ENCODE data around the gene INSC. TPM values are rescaled to one million over a fixed set of nuclear protein-coding genes. Genes with fewer than 3 reads are reported as not detected.
"Not testable (repeated sequence)": the region's sequence is repeated elsewhere in the genome, so short reads cannot be mapped to it uniquely, and the experiment has no call there.

The INSC gene, protein sequence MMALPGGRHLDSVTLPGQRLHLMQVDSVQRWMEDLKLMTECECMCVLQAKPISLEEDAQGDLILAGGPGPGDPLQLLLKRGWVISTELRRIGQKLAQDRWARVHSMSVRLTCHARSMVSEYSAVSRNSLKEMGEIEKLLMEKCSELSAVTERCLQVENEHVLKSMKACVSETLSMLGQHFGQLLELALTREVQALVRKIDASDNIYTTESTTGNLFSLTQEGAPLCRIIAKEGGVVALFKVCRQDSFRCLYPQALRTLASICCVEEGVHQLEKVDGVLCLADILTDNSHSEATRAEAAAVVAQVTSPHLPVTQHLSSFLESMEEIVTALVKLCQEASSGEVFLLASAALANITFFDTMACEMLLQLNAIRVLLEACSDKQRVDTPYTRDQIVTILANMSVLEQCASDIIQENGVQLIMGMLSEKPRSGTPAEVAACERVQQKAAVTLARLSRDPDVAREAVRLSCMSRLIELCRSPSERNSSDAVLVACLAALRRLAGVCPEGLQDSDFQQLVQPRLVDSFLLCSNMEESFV
- total RNA-seq: not detected in 2 replicates

DNA sequence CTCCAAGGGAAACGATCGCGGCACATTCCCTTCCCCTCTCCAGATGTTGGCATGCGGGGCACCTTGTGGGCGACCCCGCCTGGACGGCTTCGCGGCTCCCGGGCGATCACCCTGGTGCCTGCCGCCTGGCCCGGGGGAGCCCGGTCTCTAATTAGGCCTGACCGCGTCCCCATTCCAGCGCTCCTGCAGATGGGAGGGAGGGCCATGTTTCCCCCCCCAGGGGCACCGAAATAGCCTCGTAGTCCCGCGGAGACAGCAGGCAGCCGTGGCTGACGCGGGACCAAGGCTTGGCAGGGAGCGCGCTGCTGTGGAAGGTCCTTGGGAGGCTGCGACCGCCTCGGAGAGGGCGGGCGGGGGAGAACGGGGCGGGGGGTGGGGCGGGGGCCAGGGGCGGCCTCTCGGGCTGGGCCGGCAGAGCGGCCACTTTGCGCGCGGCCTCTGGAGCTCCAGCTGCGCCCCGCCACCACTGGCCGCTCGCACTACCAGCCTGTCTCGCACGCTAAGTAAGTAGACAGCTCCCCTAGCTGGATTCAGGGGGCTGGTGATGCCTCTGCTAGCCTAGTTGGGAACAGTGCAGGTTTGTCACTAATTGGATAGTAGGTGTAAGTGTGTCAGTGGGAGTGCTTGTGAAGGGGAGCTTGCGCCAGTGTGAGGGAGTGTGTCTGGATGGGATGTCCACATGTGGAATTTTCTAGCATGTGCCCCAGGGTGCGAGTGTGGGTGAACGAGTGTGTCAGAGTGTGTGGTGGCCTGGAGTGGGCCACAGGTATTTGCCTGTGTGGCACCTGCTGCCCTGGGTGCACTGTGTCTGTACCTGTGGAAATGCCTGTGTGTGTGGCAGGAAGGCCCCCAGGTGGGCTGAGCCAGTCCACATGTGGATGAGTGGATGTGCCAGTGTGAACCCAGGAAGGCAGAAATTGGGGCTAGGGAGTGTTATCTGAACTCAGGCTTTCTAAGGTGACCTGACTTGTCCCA is at the start of gene INSC:
Gene INSC, plus strand, starts transcription at position 423 of the 975 bp plus-strand sequence. CDS start 34,252 bp downstream, outside the sequence.
- Mint-ChIP-seq H3K4me3 (peak within 1 kb of the TSS; percentile 48), H3K27ac (peak within 1 kb of the TSS; percentile 15), H3K36me3 (ENCODE audit: low read depth) (peaks cover 2% of the 10 kb centered on the region), H3K4me1 (ENCODE audit: low read depth) (peaks cover 61% of the 10 kb centered on the region), H3K9me3 (no peaks in the 10 kb centered on the region), H3K27me3 (ENCODE audit: insufficient read depth) (peaks cover 10% of the 10 kb centered on the region)
- intact Hi-C loops (cut with micrococcal nuclease): loop anchor here (5.0 to 10.0 kb wide), 4 partner anchors 38 to 1777 kb away; no protein-coding TSS in a partner anchor
- DNase-seq (ENCODE audit: low spot score): no peak

DNA sequence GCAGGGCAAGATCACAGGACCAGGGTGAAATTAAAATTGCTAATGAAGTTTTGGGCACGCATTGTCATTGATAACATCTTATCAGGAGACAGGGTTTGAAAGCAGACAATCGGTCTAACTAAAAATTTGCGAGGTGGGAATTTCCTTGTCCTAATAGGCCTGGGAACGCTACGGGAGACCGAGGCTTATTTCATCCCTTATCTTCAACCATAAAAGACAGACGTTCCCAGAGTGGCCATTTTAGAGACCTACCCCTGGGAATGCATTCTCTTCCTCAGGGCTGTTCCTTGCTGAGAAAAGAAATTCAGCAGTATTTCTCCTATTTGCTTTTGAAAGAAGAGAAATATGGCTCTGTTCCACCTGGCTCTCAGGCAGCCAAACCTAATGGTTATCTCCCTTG is 45.0 kb upstream of the INSC start:
- H3K36me3 Mint-ChIP-seq (ENCODE audit: low read depth); H3K27ac Mint-ChIP-seq; H3K4me3 Mint-ChIP-seq; DNase-seq (ENCODE audit: low spot score): not testable (repeated sequence)
- Mint-ChIP-seq H3K9me3 (peaks cover 10% of the 10 kb centered on the region), H3K27me3 (ENCODE audit: insufficient read depth) (peaks cover 15% of the 10 kb centered on the region), H3K4me1 (ENCODE audit: low read depth) (peaks cover 16% of the 10 kb centered on the region)
- intact Hi-C loops (cut with micrococcal nuclease): loop anchor here (10.0 kb wide), 1 partner anchor 535 kb away; no protein-coding TSS in a partner anchor

DNA sequence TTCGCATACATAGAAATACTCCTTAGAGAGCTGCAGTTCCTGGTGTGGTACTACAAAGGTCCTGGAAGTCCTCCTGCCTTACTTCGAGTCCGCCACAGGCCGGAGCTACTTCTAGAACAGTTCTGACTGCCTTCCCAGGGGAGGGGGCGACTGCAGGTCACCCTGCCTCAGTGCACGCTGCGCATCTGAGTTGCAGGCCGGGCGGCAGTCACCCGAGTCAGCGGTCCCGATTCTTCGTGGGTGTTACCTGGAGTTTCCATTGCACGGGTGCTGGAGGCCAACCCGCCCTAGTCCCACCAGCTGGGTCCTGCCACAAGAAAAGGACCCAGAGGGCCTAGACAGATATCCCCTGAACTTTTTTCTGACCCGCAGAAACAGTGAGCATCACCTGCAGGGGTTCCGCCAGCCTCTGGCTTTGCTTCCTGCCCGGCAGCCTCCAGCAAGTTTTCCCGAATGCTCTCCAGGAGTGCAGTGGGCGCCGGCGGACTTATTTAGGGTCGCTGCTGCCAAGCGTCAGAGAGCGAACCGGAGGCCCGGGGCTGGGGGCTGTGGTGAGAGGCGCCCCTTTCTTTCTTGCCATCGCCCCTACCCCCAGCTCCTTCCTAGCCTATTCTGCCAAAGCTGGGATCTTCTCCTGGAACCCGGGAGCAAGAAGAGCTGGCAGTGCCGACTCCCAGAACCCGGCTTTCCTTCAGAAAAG is 43.0 kb upstream of the INSC start:
- intact Hi-C loops (cut with micrococcal nuclease): loop anchor here (10.0 kb wide), 1 partner anchor 537 kb away; no protein-coding TSS in a partner anchor
- DNase-seq (ENCODE audit: low spot score): no peak
- H3K4me3 Mint-ChIP-seq: no peak overlapping the region
- H3K36me3 Mint-ChIP-seq (ENCODE audit: low read depth): no peaks in the 10 kb centered on the region
- H3K27me3 Mint-ChIP-seq (ENCODE audit: insufficient read depth): peaks cover 10% of the 10 kb centered on the region
- H3K4me1 Mint-ChIP-seq (ENCODE audit: low read depth): peaks cover 17% of the 10 kb centered on the region
- H3K27ac Mint-ChIP-seq: no peak overlapping the region
- H3K9me3 Mint-ChIP-seq: peaks cover 10% of the 10 kb centered on the region

- Mint-ChIP-seq H3K27ac (no peak overlapping the region), H3K4me3 (no peak overlapping the region), H3K4me1 (ENCODE audit: low read depth) (peaks cover 17% of the 10 kb centered on the region), H3K9me3 (peaks cover 10% of the 10 kb centered on the region), H3K27me3 (ENCODE audit: insufficient read depth) (peaks cover 10% of the 10 kb centered on the region), H3K36me3 (ENCODE audit: low read depth) (no peaks in the 10 kb centered on the region)
- intact Hi-C loops (cut with micrococcal nuclease): loop anchor here (10.0 kb wide), 1 partner anchor 538 kb away; no protein-coding TSS in a partner anchor
- no peak for DNase-seq (ENCODE audit: low spot score)
Measured at GRCh38 chr11:15072551-15073143, 42.1 kb upstream of the INSC start.

DNA sequence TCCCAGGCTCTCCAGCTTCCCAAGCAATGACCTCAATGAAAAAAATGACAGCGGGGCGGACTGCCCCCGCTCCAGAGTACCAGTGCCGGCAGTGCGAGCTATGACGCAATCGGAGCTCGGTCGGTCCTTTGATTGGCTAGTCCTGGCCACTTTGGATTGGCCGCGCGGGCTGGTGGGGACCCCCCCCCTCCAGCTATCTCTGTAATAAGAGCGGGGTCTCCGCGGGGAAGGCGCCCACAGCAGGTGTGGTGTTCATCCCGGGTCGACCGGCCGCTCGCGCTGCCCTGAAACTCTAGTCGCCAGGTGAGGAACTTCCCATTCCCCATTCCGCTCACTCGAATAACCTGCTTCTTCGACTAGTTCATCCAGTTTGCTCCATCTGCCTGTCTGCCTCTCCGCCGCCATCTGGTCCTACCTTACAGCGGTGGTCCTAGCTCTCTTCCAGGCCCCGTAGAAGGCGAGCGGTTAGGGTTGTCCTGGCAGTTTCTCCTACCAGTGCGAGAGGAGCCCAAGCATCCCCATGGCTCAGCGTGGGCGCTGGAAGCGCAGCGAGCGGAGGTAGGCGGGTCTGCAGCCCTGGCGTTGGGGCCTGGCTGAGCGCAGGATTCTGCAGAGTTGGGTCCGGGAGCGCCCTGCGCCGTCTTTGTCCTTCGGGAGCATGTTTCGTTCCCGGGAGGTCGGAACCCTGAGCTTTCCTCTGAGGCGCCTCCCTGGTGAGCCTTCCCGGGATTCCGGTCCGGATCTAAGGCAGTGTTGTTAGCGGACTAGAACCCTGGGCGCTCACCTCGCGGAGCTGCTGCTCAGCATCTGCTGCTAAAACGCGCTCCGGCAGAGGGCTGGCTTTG is 41.1 kb upstream of the INSC start, which contains the start of gene CALCB:
Gene CALCB, plus strand, starts transcription at position 233 of the 845 bp plus-strand sequence. CDS start 1,126 bp downstream, outside the sequence.
- Mint-ChIP-seq H3K4me1 (ENCODE audit: low read depth) (peaks cover 17% of the 10 kb centered on the region), H3K27me3 (ENCODE audit: insufficient read depth) (peaks cover 13% of the 10 kb centered on the region), H3K27ac (peak within 1 kb of the TSS; percentile 6), H3K36me3 (ENCODE audit: low read depth) (no peaks in the 10 kb centered on the region), H3K4me3 (peak within 1 kb of the TSS; percentile 77), H3K9me3 (peaks cover 10% of the 10 kb centered on the region)
- DNase-seq (ENCODE audit: low spot score): no peak
- intact Hi-C loops (cut with micrococcal nuclease): loop anchor here (1.0 to 10.0 kb wide), 6 partner anchors 35 to 539 kb away; no protein-coding TSS in a partner anchor

GRCh38 chr11:15074206-15075161 is 40.2 kb upstream of the INSC start:
- Mint-ChIP-seq H3K27ac (peak overlapping the region; percentile 6), H3K4me1 (ENCODE audit: low read depth) (peaks cover 17% of the 10 kb centered on the region), H3K27me3 (ENCODE audit: insufficient read depth) (peaks cover 13% of the 10 kb centered on the region), H3K4me3 (peak overlapping the region; percentile 77), H3K9me3 (peaks cover 7% of the 10 kb centered on the region), H3K36me3 (ENCODE audit: low read depth) (no peaks in the 10 kb centered on the region)
- intact Hi-C loops (cut with micrococcal nuclease): loop anchor here (1.0 to 10.0 kb wide), 7 partner anchors 36 to 540 kb away; no protein-coding TSS in a partner anchor
- DNase-seq (ENCODE audit: low spot score): peak; percentile 73

DNA sequence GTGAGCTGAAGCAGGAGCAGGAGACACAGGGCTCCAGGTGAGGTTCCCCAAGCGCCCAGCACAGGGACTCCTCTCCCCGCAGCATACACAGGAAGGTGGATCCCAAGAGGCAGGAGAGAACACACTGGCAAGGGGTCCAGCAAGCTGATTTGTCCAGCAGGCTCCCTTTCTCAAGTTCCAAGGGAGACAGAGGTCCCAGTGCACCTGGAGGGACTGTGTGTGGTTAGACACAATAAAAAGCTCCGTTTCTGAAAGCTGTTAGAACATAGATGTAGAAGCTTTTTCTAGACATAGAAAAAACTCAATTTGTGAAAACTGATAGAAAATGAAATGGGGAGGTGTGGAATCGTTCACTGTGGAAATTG is 39.6 kb upstream of the INSC start:
- Mint-ChIP-seq H3K4me1 (ENCODE audit: low read depth) (peaks cover 17% of the 10 kb centered on the region), H3K4me3 (no peak overlapping the region), H3K9me3 (peaks cover under 1% of the 10 kb centered on the region), H3K27me3 (ENCODE audit: insufficient read depth) (peaks cover 13% of the 10 kb centered on the region), H3K27ac (no peak overlapping the region), H3K36me3 (ENCODE audit: low read depth) (no peaks in the 10 kb centered on the region)
- intact Hi-C loops (cut with micrococcal nuclease): loop anchor here (1.0 to 10.0 kb wide), 5 partner anchors 36 to 540 kb away; no protein-coding TSS in a partner anchor
- DNase-seq (ENCODE audit: low spot score): no peak

- H3K36me3 Mint-ChIP-seq (ENCODE audit: low read depth): no peaks in the 10 kb centered on the region
- DNase-seq (ENCODE audit: low spot score): no peak
- no peak overlapping the region for H3K4me3 Mint-ChIP-seq
- H3K27ac Mint-ChIP-seq: no peak overlapping the region
- peaks cover 31% of the 10 kb centered on the region for H3K27me3 Mint-ChIP-seq (ENCODE audit: insufficient read depth)
- H3K9me3 Mint-ChIP-seq: no peaks in the 10 kb centered on the region
- H3K4me1 Mint-ChIP-seq (ENCODE audit: low read depth): no peaks in the 10 kb centered on the region
- intact Hi-C loops (cut with micrococcal nuclease): no loop called here
Measured at GRCh38 chr11:15091175-15091574, 23.5 kb upstream of the INSC start.

- Mint-ChIP-seq H3K27ac (no peak overlapping the region), H3K9me3 (no peaks in the 10 kb centered on the region), H3K4me3 (no peak overlapping the region), H3K36me3 (ENCODE audit: low read depth) (no peaks in the 10 kb centered on the region), H3K4me1 (ENCODE audit: low read depth) (no peaks in the 10 kb centered on the region), H3K27me3 (ENCODE audit: insufficient read depth) (peaks cover 27% of the 10 kb centered on the region)
- intact Hi-C loops (cut with micrococcal nuclease): no loop called here
- no peak for DNase-seq (ENCODE audit: low spot score)
Measured at GRCh38 chr11:15091625-15092024, 23.1 kb upstream of the INSC start.

GRCh38 chr11:15093432-15093831 is 21.3 kb upstream of the INSC start:
- Mint-ChIP-seq H3K4me3 (no peak overlapping the region), H3K27ac (no peak overlapping the region), H3K27me3 (ENCODE audit: insufficient read depth) (peaks cover 13% of the 10 kb centered on the region), H3K36me3 (ENCODE audit: low read depth) (no peaks in the 10 kb centered on the region), H3K4me1 (ENCODE audit: low read depth) (no peaks in the 10 kb centered on the region), H3K9me3 (no peaks in the 10 kb centered on the region)
- DNase-seq (ENCODE audit: low spot score): no peak
- intact Hi-C loops (cut with micrococcal nuclease): no loop called here
